AG09319 (cell line): ENCODE data around the gene SLC25A38.

Experiments
- DNase-seq: peaks from one replicate; pipeline ENCODE4 v3.0.0-alpha.2; 2010; ENCODE audit warnings: low read depth; ENCODE audit errors: extremely low read depth
- CTCF ChIP-seq: IDR thresholded peaks from 2 replicates; pipeline ENCODE4 v1.5.1; 2011; ENCODE audit warnings: low read depth, mild to moderate bottlenecking, inconsistent platforms, low read length, moderate library complexity

Gene SLC25A38

GRCh38 chr3:39386318-39386717 lies 3.1 kb downstream of the SLC25A38 start:
- DNase-seq, result no peak
- TF ChIP-seq CTCF, result no peak

GRCh38 chr3:39387411-39387975 lies 4.3 kb downstream of the SLC25A38 start:
- no peak for TF ChIP-seq CTCF
- no peak for DNase-seq

- DNase-seq, result no peak
- TF ChIP-seq CTCF, result no peak
Measured at GRCh38 chr3:39388153-39388552, 5.0 kb downstream of the SLC25A38 start.

GRCh38 chr3:39388741-39389248 lies 5.6 kb downstream of the SLC25A38 start:
- DNase-seq, result no peak

GRCh38 chr3:39390181-39390580 lies 7.0 kb downstream of the SLC25A38 start:
- no peak for DNase-seq
- no peak for TF ChIP-seq CTCF

More at GRCh38 chr3:39388741-39389248, 5.6 kb downstream of the SLC25A38 start:
- TF ChIP-seq CTCF, result no peak

GRCh38 chr3:39396690-39397089 lies 13.5 kb downstream of the SLC25A38 start:
- DNase-seq, result no peak
- no peak for TF ChIP-seq CTCF

GRCh38 chr3:39398700-39399099 lies 15.5 kb downstream of the SLC25A38 start:
- no peak for TF ChIP-seq CTCF
- DNase-seq, result no peak
